GM21619 (cell line): ENCODE measurements around the gene ALDH5A1.
A peak's percentile ranks its signal among the peaks of the same experiment; 100 is the strongest.

ENCODE experiments used
- ATAC-seq: cut with Tn5 transposase; IDR thresholded peaks from one replicate; pipeline ENCODE4 v1.9.1; 2021; ENCODE audit not compliant: unreplicated experiment

Gene ALDH5A1

DNA sequence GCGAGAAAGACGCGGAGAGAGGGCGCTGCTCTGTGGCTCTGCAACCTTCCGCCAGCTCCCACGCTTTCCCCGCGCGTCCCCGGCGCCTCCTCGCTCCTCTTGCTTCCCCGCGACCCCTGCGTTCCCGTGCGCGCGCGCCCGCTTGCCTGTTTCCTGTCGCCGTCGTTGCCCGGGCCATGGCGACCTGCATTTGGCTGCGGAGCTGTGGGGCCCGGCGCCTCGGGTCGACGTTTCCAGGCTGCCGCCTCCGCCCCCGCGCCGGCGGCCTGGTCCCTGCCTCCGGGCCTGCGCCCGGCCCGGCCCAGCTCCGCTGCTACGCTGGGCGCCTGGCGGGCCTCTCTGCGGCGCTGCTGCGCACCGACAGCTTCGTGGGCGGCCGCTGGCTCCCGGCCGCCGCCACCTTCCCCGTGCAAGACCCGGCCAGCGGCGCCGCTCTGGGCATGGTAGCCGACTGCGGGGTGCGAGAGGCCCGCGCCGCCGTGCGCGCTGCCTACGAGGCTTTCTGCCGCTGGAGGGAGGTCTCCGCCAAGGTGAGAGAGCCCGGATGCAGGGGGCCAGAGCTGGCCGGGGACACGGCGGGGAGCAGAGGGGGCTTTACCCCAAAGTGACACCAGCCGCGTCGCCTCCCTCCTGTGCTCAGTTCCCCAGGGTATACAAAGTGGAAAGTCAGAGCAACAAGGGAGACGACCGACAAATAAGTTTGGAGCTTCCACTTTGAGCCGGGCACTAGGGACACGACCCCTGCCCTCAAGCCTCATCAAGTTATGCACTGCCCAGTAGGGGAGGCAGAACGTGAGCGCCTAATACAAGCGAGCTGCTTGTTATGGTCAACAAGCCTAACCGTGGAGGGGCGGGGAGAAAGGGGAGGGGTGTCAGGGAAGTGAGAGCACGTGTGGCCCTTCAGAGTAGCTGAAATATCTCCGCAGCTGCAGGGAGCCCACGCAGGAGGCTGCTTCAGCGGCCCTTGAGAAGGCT, at the start of gene ALDH5A1:
Gene ALDH5A1, plus strand, starts transcription at position 149 of the 975 bp plus-strand sequence. Its CDS starts 28 bp downstream, at position 177.
- peak; percentile 71 for ATAC-seq

DNA sequence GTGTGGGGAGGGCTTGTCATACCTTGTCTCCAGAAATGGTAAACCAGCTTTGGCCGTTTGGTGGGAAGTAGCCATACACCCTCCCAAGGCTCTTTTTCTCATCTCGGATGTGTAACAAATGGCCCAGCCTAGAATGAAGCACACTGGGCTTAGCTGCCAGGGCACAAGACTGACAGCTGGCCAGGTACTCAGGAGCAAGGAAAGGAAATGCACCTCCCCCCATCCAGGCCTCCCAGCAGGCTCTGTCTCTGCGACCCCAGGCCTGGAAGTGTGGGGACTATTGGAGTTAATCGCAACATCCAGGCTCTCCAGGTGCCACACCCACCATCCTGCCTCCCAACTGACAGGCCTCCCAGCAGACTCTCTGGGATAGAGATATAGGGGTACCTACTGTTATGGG, 49.1 kb upstream of the ALDH5A1 start:
- ATAC-seq, result no peak

DNA sequence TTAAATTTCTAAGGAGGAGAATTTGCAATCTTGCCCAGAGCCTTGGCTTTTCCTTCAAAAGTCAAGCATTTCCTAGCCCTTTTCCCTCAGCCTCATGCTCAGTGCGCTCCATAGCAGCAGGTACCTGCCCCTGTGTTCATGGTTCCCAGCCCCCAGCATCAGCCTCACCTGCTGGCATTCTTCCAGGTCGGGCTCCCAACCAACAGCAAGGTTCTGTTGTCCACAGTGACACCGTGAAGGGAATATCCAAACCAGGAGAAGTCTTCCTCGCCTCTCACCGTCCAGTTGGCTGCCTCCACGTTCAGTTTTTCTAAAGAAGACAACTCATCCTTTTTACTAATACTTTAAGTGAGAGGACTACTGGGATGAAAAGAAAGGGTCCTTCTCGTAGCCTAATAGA, 48.1 kb upstream of the ALDH5A1 start:
- no peak for ATAC-seq

DNA sequence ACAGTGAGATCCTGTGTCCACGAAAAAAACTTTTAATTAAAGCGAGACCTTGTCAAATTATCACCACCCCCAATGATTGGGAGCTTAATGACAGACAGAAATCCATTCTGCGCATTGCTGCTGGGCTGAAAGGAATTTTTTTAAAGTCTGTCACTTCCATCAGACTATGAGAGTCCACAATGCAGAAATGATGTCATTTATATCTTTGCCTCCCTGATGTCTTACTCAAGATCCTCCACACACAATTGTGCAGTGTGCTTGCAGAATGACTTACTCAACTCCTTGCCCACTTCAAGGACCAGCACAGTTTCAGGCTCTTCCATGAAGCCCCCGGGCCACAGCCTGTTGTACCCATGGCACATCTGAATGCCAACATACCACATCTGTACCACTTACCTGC, 46.4 kb upstream of the ALDH5A1 start:
- ATAC-seq, result no peak

DNA sequence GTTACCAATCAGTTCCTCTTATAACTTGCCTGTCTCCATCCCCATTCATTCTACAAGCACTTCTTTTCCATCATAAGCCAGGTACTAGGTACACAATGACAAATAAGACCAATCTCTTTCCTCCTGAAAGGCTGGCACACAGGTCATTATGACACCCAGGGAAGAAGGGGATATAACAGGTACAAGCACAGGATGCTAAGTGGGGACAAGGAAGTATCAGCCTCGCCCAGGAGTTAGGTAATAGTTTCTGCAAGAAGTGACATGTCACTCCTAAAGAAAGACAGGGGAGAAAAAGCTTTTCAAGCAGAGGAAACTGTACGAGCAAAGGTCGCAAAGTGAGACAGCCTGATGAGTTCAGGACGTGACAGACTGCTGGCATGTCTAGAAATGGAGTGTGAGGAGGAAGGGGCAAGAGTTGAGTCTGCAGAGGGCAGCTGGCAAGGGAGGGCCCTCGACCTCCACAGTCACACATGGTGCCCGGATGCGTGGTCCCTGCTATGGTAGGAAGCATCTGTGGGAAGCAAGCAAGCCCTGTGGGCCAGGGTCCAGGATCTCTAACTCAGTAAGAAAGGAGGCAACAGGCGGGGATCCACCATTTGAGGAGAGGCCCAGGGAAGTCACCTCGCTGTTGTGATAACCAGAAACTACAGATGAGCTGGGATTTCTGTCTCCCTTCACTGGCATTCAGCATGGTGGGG, 45.8 kb upstream of the ALDH5A1 start:
- no peak for ATAC-seq

DNA sequence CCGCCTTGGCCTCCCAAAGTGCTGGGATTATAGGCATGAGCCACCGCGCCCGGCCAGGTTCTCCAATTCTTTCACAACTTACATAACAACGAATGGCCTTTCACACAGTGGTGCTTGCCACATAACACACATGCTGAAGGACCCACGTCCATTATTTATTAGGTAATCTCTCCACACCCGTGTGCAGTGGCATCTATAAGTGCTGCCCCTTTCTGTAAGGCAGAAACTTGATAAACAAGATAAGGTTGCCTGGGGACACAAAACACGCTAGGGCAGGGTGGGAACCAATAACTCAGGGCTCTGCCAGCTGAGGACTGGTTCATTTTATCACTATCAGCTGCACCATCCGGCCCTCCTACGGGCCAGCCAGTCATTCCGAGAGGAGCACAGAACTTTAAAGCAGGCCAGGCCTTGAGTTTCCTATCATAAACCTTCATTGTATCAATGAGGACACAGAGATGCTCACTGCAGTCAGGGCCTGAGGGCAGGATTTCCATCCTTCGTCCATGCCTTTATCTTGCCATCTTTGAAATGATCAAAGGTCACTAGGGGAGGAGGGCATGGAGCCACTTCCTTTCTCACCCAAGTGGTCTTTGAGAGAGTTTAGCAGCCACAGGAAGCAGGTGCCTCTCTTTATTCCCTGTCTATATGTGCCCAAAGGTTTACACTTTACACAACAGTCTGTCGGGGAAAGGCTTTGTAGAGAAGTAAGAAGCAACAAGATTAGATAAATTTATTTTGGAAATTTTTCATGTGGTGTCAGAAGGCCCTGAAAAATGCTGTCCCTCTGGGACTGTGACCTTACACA, 43.0 kb upstream of the ALDH5A1 start:
- no peak for ATAC-seq

DNA sequence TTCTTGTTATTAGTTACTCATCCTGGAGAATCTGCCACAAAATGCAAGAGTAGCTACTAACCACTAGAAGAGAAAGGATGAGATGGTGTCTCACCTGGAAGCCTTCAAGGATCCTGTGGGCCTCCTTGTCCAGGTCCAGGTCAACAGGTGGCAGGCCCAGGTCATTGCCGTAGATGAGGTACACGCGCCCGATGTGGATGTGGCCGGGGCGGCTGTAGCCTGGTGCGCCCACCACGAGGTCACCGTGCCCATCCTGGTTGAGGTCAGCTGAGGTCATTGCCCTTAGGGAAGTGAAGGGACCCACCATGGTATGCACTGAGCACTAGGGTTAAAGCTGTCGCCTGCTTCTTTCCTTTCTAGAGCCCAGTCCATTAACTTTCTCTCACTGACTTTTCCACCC, 40.8 kb upstream of the ALDH5A1 start:
- ATAC-seq, result no peak

DNA sequence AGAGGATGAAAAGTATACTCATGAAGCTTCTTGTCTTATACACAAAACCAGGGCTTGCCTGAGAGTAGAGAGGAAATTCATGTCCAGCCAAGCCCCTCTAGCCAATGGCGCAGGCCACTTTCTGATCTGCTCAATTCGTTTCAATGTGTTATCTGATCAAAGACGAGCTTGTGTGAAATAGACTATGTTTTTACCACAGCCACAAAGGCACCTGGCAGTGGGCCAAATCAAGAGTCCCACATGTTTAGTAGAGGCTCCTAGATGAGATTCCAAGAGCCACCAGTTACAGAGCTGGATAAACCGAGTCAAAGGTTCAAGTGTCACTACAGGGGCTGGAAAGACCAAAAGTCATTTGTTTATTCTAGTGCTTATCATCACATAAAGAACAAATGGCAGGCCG, 40.3 kb upstream of the ALDH5A1 start:
- ATAC-seq, result no peak

DNA sequence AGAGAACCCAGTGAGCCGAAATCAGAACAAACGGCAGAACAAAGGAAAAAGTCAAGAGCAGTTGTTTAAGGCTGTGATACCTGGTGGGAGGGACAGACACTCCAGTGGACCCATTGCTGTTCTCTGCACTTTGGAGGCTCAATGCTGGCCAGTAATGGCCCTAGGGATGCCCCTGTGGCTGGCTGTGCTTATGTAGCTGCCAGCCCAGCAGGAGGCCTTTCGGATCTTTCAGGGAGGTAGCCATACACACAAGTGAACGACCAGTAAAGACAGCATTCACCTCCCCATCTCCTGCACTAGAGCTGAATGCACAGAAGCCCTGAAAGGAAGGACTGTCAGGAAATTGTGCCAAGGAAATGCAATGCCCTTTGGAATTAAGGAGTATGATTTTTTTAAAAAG, 39.7 kb upstream of the ALDH5A1 start:
- no peak for ATAC-seq

DNA sequence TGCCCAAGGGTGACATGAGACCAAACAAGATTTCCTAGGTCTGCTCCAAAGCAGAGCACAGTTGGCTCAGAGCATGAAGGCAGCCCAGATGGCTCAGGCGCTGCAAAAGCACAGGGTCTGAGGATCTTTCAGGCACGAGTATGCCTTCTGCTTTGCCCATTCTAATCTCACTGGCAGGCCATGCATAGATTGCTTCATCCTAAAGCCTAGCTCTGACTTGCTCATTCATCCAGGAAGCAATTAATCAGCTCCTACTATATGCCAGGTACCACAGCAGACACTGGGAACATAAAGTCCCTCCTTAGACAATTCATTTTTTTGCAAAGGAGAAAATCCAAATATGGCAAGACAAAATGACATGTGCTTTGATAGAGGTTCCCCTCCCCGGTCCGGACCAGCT, 36.6 kb upstream of the ALDH5A1 start:
- no peak for ATAC-seq

DNA sequence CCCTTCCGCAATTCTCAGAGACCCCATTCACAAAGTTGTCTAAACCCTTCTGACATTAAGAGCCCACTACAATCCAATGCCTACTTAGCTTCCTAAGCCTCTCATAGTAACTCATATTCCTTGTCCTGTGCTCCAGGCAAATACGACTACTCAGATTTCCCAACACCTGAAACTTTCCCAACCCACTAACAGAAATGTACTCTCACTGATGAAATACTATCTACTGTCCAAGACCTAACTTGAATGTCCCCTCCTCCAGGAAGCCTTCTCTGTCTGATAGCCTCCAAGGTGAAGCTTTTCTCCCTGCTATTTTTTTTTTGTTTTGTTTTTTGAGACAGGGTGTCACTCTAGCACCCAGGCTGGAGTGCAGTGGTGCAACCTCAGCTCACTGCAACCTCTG, 35.8 kb upstream of the ALDH5A1 start:
- no peak for ATAC-seq

DNA sequence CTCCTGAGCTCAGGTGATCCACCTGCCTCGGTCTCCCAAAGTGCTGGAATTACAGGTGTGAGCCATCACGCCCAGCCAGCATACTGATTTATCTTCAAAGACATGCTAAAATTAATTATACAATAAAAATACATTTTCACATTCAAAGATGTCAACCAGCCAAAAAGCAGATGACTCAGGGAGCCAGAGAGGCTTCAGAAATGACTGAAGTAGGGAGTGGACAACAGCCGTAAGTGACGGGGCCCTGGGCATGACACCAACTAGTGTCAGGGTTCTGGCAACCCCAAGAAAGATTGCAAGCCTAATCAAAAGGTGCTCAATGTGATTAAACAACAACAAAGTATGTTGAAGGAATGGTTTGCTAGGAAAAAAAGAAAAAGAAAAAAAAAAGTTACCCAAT, 33.8 kb upstream of the ALDH5A1 start:
- ATAC-seq, result no peak

DNA sequence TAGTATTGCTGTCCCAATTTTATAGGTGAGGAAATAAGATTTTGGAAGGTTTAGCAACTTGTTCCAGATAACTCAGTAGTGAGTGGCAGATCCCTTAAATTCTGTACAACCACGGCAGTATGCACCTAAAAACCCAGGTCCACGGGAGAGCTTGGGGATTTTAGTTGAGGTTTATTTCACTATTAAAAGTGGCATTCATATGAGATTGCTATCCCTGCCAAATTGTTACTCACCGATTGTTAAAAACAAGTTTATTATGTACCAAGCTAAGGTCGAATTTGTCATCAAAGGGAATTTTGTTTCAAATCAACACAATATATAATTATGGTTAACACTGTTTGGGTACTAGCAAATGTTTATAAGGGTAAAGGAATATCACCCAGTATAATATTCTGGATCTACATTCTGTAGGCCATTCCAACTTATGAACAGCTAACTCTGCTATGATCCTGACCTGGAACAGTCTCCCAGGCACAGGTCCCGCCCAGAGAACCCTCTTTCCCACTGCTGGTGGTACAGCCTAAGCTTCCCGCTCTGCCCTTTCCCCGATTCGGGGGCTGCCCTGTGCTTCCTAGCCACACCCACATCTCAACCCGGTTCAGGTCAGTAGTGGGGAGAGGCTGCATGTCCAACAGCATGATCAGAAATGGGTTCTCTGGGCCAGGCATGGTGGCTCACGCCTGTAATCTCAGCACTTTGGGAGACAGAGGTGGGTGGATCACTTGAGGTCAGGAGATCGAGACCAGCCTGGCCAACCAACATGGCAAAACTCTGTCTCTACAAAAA, 30.3 kb upstream of the ALDH5A1 start:
- ATAC-seq, result no peak

DNA sequence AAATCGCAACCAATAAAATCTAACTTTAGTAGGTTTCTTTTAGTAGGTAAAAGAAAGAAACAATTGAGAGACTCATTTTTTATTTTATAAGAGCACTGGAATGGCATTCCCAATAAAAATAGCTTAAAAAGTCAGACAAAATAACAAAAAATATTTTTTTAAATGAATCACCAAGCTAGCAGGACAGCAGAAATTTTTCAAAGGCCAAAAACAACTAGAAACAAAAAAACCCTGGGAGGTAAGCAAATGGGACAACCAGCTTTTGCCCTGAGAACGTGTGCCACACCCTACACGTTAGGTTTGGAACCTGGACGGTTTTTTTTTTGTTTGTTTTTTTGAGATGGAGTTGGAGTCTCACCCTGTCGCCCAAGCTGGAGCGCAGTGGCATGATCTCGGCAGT, 25.0 kb upstream of the ALDH5A1 start:
- ATAC-seq, result no peak

DNA sequence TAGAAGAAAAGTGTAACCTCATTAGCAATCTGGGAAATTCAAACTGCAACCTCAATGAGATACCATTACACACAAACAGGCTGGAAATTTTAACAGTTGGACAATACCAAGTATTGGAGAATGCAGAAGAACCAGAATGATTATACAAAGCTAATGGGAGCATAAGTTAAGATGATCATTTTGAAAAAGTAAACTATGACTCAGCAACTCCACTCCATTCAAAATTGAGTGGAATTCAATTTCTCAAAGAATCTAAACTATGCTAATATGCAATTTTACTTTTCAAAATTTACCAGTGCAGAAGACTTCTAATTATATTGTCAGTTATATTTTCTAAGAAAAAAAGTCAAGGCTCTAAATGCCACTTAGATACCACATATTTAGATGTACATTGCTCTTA, 22.6 kb upstream of the ALDH5A1 start:
- ATAC-seq, result no peak

DNA sequence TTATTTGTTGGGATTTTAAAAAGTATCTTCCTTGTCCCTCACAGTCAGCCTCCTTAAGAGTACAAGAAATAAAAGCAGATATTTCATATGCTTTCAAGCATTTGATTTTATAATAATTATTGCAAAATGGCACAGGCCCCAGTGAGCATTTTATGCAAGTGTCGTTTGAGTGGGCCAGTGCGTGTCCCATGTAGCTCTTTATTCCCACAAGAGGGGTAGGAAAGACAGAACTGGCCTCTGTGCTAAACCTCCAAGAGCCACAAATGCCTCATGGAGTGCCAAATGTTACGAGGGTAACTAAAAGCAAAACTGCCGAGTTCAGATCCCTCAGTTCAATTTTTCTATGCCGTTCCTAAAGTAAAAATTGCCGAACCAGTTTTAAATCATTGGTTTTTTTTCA, 18.1 kb upstream of the ALDH5A1 start:
- ATAC-seq, result no peak

DNA sequence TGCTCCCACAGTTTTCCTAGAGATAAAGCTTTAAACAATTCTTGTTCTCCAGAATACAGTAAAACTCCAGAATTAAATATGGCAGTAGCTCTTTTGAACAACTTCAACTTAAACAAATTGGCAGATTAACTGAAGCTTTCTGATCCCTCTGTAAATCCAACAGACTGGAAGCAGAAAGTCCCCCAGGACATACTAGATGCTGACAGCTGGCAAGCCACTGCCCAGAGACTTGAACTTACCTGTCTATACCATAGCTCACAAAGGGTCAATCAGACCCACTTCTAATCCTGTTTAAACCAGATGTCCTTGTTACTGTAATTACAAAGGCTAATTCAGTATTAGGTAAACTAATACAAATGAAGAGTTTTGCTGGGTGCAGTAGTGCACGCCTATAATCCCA, 17.7 kb upstream of the ALDH5A1 start:
- ATAC-seq, result no peak

DNA sequence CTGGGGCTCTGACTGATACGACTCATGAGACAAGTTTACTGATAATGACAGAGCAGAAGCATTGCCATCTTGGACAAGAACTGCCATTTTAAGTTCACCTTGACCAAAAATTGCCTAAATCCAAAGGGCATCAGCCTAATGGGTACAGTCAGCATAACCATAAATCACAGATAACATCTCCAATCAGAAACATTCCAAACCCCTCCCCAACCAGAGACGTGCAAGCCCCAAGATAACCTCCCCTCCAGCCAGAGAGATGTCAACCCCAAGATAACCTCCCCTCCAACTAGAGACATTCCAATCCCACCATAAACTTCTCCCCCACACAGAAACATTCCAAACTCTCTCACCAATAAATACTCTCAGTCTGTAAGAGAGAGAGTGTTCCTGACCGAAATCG, 15.9 kb upstream of the ALDH5A1 start:
- ATAC-seq, result no peak

DNA sequence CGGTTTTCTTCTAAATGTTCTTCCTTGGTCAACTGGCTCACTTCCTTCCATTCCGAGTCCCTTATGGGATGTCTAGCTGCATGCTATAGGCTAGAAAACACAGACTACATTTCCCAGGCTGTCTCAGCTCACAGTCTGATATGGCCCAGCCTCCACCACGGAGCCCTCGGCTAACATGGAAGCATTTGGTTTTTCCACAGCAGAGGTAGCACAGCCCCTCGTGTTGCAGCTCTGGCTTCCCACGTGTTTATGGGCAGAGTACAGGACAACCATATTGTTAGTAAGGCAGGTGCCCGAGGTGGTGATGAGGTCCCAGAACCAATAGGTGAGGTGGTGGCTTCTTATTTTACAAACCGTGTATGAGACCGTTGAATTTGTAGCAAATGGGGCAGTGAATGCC, 14.1 kb upstream of the ALDH5A1 start:
- no peak for ATAC-seq

DNA sequence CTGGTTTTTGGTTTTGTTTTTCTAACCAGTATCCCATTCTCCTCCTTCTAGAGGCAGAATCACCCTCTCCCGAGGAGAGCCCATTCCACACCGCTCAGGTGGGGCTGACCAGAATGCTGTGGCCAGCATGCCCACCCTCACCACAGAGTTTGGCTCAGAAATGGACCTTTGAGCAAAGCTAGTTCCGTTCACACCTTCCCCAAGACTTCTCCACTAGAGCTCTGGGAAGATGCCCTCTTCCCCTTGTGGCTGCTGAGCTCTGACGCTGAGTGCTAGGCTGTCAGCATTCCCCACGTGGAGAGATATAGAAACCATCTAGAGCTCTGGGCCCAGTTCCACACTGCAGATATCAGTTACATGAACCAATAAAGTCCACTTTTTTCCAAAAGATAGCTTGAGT, 13.3 kb upstream of the ALDH5A1 start:
- no peak for ATAC-seq
